Chondrocyte (in vitro differentiated cells): ENCODE measurements around the gene CEP83. TPM values are rescaled to one million over a fixed set of nuclear protein-coding genes. Genes with fewer than 3 reads are reported as not detected.

Source experiments
- DNase-seq: peaks from one replicate; pipeline ENCODE4 v3.0.0; 2021; ENCODE audit warnings: mixed read lengths, low spot score
- H3K27ac Mint-ChIP-seq: one replicate; pipeline ENCODE4 v1.8.0; 2021; ENCODE audit warnings: mild to moderate bottlenecking, moderate library complexity, mixed read lengths; ENCODE audit not compliant: unreplicated experiment
- H3K27me3 Mint-ChIP-seq: 2 replicates; pipeline ENCODE4 v1.8.0; 2021; ENCODE audit warnings: low read depth, mixed read lengths
- H3K36me3 Mint-ChIP-seq: 2 replicates; pipeline ENCODE4 v1.8.0; 2021; ENCODE audit warnings: low read depth, mixed read lengths
- H3K4me1 Mint-ChIP-seq: 2 replicates; pipeline ENCODE4 v1.8.0; 2021; ENCODE audit warnings: low read depth, mild to moderate bottlenecking, mixed read lengths
- H3K4me3 Mint-ChIP-seq: one replicate; pipeline ENCODE4 v1.8.0; 2021; ENCODE audit warnings: mild to moderate bottlenecking, moderate library complexity, mixed read lengths; ENCODE audit not compliant: unreplicated experiment
- H3K9me3 Mint-ChIP-seq: 2 replicates; pipeline ENCODE4 v1.8.0; 2021; ENCODE audit warnings: low read depth, mixed read lengths
- total RNA-seq: library from RNA; stranded (reverse); gene quantifications from 3 replicates; pipeline ENCODE4 v1.2.1, GENCODE V29; 2021
- TF ChIP-seq, protein P1 (sequence below): fragments of 200-600 bp; sonication (generic); IDR thresholded peaks from 2 replicates; pipeline ENCODE4 v1.5.0; 2021; ENCODE audit warnings: antibody characterized with exemption, mild to moderate bottlenecking, moderate library complexity

Gene CEP83
- total RNA-seq, 1 donor from 2014 or later, result 8.0 TPM

DNA sequence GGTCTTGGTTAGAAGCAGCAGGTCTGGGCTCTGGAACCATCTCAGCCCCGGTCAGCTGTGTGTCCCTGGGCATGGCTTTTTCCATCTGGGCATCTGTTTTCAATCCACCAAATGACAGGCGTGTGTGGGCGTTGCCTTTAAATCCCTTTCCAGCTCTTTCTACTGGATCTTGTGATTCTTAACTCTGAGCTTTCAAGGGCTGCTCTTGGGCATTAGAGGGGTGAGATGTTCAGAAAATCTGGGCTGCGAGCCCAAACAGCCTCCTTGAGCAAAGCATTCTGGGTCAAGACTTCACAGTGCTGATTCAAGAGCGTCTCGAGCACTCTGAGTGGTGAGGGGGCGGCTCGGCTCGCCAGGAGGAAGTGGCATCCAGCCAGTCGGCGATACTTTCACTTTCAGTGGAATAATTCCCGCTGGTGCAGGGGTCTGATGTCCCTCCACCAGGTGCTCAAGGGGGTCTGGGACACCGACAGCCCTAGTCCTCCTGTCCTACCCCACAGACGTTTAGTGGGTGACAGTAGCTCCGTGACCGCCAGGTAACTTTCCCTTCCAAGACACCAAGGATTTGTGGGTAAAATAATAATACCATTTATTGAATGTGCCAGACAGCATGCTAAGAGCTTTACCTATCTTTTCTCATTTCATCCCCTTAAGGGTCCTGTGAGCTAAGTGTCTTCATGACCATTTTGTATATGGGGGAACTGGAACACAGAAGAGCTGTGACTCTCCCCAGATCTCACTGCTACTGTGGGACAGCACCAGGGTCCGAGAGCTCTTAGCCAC lies 197.2 kb downstream of the CEP83 start:
- Mint-ChIP-seq H3K27me3 (no peaks in the 10 kb centered on the region), H3K4me1 (peaks cover 45% of the 10 kb centered on the region), H3K27ac (peak overlapping the region; percentile 90), H3K36me3 (no peaks in the 10 kb centered on the region), H3K9me3 (no peaks in the 10 kb centered on the region), H3K4me3 (peak overlapping the region; percentile 67)
- DNase-seq, result no peak
- TF ChIP-seq, protein P1, sequence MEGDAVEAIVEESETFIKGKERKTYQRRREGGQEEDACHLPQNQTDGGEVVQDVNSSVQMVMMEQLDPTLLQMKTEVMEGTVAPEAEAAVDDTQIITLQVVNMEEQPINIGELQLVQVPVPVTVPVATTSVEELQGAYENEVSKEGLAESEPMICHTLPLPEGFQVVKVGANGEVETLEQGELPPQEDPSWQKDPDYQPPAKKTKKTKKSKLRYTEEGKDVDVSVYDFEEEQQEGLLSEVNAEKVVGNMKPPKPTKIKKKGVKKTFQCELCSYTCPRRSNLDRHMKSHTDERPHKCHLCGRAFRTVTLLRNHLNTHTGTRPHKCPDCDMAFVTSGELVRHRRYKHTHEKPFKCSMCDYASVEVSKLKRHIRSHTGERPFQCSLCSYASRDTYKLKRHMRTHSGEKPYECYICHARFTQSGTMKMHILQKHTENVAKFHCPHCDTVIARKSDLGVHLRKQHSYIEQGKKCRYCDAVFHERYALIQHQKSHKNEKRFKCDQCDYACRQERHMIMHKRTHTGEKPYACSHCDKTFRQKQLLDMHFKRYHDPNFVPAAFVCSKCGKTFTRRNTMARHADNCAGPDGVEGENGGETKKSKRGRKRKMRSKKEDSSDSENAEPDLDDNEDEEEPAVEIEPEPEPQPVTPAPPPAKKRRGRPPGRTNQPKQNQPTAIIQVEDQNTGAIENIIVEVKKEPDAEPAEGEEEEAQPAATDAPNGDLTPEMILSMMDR, result no peak

GRCh38 chr12:94261786-94262185 lies 197.9 kb downstream of the CEP83 start:
- peak overlapping the region; percentile 90 for H3K27ac Mint-ChIP-seq
- H3K36me3 Mint-ChIP-seq, result no peaks in the 10 kb centered on the region
- DNase-seq, result no peak
- no peaks in the 10 kb centered on the region for H3K27me3 Mint-ChIP-seq
- H3K4me3 Mint-ChIP-seq, result peak overlapping the region; percentile 67
- H3K4me1 Mint-ChIP-seq, result peaks cover 39% of the 10 kb centered on the region
- TF ChIP-seq, protein P1, result no peak
- H3K9me3 Mint-ChIP-seq, result no peaks in the 10 kb centered on the region

- peaks cover 35% of the 10 kb centered on the region for H3K4me1 Mint-ChIP-seq
- no peak overlapping the region for H3K4me3 Mint-ChIP-seq
- no peak for DNase-seq
- H3K9me3 Mint-ChIP-seq, result no peaks in the 10 kb centered on the region
- TF ChIP-seq, protein P1, result no peak
- H3K27ac Mint-ChIP-seq, result no peak overlapping the region
- no peaks in the 10 kb centered on the region for H3K36me3 Mint-ChIP-seq
- H3K27me3 Mint-ChIP-seq, result no peaks in the 10 kb centered on the region
Observed at GRCh38 chr12:94261119-94261518, 198.5 kb downstream of the CEP83 start.

- TF ChIP-seq, protein P1, result no peak
- no peak overlapping the region for H3K27ac Mint-ChIP-seq
- H3K9me3 Mint-ChIP-seq, result no peaks in the 10 kb centered on the region
- peaks cover 35% of the 10 kb centered on the region for H3K4me1 Mint-ChIP-seq
- no peak for DNase-seq
- no peaks in the 10 kb centered on the region for H3K36me3 Mint-ChIP-seq
- H3K27me3 Mint-ChIP-seq, result no peaks in the 10 kb centered on the region
- no peak overlapping the region for H3K4me3 Mint-ChIP-seq
Observed at GRCh38 chr12:94260717-94261116, 198.9 kb downstream of the CEP83 start.

DNA sequence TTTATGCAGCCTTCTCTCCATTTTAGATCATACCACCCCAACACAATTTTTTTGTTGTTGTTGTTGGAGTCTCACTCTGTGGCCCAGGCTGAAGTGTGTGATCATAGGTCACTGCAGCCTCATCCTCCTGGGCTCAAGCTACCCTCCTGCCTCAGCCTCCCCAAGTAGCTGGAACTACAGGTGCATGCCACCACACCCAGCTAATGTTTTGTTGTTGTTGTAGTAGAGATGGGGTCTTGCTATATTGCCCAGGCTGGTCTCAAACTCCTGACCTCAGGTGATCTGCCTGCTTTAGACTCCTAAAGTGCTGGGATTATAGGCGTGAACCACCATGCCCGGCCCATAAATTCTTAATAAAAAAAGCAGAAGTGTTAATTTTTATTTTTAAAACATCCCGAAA lies 199.7 kb downstream of the CEP83 start:
- no peak overlapping the region for H3K27ac Mint-ChIP-seq
- no peak for DNase-seq
- H3K4me1 Mint-ChIP-seq, result peaks cover 30% of the 10 kb centered on the region
- H3K36me3 Mint-ChIP-seq, result no peaks in the 10 kb centered on the region
- H3K4me3 Mint-ChIP-seq, result no peak overlapping the region
- H3K9me3 Mint-ChIP-seq, result no peaks in the 10 kb centered on the region
- TF ChIP-seq, protein P1, result no peak
- no peaks in the 10 kb centered on the region for H3K27me3 Mint-ChIP-seq
